ENCODE data around the gene SH3GL2.

The SH3GL2 gene

DNA sequence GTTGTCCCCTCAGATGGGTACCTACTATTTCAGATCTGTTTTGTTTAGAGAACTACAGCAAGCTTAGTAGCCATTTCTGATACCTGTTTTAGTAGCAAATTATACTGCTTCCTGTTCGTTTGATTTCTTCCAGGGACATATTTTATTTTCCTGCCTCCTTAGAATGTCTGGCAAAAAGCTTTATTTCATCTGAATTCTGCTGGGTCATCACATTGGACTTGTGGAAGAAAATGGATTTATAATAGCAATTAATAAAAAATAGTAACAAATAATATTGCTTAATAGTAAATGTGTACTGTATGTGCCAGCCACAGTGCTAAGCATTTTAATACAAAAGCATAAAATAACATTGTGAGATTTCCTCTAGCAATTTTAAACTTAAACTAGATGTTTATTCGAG lies 79.4 kb downstream of the SH3GL2 start:
- no peak for DNase-seq (ENCODE audit: low spot score)

DNA sequence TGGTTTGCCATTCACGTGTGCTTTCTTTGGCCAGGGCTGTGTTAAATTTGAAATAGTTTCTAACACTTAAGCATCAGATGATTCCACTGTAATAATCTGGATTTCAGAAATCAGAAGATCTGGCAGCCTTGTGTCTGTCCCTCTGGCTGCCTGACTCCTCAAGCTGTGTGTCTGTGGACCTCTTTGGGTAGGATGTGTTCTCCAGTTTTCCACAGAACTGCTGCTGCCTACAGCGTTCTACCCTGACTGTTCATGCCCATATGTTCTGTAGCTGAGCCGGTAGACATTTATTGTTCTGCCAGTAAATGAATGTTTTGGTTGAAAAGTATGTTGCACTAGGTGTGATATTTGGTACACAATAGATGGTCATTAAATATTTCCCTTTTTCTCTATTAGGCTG lies 81.3 kb downstream of the SH3GL2 start:
- no peak for DNase-seq (ENCODE audit: low spot score)

DNA sequence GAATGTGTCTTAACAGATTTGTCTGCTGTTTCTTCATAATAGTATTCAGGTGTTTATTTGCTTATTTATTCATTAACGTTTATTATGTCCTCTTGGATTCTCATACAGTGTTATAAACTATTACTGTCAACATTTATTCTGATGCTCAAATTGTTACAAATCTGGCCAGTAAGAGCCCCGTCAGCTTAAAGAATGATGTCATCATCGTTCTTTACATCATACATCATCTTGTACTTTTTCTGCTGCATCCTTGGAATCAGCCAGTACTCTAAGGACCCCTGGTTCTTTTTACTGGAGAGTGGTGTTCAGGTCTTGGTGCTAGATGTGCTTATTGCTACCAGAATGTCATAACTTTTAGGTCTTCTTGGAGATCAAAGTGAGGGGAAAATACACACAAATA lies 86.6 kb downstream of the SH3GL2 start:
- no peak for DNase-seq (ENCODE audit: low spot score)

DNA sequence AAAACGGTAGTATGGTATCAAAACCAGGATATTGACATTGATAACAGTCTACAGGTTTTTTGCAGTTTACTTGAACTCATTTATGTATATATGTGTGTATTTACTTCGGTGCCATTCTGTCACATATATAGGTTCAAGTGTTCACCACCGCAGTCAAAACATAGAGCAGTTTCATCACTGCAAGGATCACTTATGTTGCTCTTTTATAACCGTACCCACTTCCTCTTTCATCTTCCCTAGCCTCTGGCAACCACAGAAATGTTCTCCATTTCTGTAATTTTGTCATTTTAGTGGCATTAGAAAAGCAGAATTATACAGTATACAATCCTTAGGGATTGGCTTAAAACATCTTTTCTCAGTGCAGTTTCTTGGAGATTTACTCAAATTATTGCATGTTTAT lies 90.3 kb downstream of the SH3GL2 start:
- DNase-seq (ENCODE audit: low spot score), result no peak

DNA sequence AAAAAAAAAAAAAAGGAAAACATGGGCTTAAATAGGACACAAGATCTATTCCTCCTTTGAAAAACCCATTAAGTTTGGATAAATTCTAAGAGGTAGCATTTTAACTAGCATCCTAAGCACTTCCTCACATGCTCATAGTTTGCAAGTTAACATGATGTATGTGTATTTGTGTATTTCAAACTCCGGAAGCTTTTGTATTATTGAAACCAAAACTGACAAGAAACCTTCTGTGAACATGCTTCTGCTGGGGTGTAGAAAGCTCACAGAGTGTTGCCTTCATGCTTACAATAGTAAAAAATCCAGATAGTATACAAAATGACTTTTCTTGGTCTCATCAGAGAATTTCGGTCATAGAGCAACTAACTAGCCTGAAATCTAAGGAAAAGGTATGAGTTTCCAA lies 103.8 kb downstream of the SH3GL2 start:
- DNase-seq (ENCODE audit: low spot score), result no peak

DNA sequence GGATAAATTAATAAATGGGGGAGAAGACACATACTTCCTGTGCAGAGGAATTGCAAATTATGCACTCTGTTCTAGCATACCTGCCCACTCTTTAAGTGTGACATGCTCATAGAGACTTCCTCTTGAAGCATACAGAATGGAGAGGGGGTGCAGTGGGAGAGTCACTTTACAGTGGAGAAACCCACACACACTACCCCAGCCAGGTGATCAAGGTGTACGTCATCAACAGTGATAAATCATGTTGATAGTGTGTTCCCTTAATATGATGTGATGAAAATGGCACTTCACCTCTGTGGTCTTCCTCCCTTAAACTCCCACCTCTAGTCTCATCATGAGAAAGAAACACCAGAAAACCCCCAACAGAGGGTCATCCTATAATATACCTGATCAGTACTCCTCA lies 110.0 kb downstream of the SH3GL2 start:
- DNase-seq (ENCODE audit: low spot score), result no peak

DNA sequence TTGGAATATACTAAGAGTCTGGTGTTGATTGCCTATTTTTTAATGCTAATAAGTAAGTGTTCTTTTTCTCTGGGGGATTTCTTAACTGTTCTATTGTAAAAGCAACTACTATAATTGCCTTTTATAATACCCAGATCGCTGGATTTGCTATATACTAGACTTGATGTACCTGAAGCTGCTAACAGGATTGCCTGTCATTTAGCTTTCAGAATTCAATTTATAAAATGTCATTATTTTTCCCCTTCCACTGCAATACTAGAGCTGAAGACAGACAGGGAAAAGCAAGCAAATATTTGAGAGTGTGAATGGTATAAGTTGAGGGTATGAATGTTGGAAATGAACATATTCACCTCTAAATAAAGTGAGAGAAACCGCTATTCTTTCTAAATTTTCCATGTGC lies 115.5 kb downstream of the SH3GL2 start:
- DNase-seq (ENCODE audit: low spot score), result no peak

DNA sequence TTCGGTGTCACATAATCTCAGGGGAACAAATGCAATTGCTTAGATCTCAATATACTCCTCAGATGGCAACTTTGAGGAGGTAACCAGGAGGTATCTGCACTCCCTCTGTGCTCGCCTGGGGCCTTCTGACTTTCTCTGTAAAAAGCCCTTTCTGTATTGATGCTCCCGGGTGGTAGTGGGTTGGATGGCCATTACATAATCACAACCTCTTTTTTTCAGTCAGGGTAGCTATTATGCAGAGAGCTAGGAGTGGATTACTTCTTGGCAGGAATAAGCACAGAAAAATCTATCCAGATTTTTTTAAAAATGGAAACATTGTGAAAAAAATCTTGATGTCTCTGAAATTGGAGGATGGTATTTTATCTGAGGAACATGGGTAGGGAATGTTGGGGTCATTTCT lies 116.6 kb downstream of the SH3GL2 start:
- no peak for DNase-seq (ENCODE audit: low spot score)

DNA sequence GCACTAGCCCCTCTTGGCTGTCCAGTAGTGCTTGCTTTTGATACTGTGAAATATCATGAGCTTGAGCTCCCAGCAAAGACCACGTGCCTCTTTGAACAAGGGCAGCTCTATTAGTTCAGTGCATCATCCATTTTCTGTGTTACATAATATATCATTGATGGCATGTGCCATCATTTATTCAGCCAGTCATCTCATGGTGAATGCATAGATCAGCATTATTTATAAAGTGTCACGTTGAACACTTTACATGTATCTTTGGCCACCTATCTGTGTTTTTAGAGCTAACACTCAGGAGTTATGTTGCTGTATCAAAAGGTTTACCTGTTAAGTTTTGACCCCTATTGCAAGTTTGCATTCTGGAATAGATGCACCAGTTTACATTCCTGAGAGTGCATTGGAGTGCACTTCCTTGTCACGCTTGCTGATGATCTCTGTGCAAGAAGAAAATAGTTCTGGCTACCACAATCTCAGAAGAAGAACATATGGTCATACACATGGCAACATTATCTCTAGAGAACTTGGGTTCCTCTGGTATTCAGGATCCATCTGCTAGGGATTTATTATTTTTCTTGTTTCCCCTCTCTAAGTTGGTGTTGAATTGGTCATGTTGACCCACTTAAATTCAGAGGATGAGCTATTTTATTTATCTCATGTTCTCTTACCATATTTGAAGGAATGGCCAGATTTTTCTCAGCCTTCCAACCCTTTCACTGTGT lies 120.9 kb downstream of the SH3GL2 start:
- no peak for DNase-seq (ENCODE audit: low spot score)

DNA sequence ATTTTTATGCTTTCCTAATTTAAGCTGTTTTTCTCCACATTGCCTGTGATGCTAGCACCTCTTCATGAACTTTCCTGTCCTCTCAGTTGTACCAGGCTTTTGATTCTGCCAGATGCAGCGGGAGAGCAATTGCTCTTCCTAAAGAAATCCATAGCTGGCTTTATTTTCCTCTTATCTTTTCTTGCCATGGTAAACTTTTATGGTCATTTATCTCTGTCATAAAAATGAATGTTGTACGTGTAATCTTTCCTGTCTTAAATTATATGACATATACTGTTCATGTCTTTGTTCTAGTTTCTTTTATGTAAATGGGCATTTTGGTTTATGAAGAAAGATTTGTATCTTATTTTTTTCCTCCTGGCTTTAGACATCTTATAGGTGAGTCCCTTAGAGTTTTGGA lies 127.5 kb downstream of the SH3GL2 start:
- no peak for DNase-seq (ENCODE audit: low spot score)

DNA sequence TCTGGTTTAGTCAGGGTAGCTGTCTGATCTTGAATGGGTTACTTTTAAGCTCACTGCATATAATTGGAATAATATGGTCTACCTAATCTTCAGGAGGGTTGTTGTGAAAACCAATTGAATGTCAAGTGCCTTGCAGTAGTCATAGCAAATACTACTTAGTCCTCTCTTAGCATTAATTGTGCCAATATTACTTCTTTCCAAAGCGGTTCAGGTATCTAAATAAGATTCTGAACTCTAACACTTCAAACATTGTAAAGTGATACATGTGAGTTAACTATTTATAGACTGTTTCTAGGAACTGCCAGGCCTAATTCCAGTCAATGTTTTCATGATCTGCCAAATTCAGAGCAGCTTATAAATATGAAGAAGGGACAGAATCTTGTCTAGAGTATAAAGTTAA lies 140.2 kb downstream of the SH3GL2 start:
- DNase-seq (ENCODE audit: low spot score), result no peak

DNA sequence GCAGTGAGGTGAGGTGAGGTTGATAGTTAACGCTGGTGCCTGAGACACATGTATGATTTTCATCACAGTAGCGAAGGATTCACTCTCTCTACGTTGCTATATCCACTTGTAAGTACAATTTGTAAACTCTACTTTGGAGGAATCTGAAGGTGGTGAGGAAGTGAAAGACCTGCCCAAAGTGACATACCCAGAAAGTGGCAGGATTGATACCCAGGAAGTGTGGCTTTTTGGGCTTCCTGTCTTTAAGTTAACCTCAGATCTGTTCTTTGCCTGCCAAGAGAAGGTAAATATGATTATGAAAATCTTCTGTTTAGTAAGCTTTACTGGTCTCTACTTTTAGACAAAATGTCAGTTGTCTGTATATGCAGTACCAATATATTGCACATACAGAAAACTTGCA lies 143.1 kb downstream of the SH3GL2 start:
- no peak for DNase-seq (ENCODE audit: low spot score)

DNA sequence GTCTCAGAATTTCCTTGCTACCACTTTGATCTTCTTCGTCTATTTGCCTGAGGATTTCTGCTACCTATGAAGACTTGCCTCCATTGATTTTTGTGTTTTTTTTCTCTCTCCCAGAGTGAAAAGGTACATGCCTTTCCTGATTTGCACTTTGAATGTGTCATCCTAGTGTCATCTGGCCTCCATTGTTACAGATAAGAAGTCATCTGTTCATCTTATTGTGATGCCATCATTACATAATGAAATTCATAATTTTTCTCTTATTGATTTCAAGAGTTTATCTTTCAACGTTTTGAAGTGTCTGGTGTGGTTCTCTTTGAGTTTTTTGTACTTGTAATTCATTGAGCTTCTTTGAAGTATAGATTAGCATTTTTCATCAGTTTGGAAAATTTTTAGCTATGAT lies 144.8 kb downstream of the SH3GL2 start:
- no peak for DNase-seq (ENCODE audit: low spot score)

DNA sequence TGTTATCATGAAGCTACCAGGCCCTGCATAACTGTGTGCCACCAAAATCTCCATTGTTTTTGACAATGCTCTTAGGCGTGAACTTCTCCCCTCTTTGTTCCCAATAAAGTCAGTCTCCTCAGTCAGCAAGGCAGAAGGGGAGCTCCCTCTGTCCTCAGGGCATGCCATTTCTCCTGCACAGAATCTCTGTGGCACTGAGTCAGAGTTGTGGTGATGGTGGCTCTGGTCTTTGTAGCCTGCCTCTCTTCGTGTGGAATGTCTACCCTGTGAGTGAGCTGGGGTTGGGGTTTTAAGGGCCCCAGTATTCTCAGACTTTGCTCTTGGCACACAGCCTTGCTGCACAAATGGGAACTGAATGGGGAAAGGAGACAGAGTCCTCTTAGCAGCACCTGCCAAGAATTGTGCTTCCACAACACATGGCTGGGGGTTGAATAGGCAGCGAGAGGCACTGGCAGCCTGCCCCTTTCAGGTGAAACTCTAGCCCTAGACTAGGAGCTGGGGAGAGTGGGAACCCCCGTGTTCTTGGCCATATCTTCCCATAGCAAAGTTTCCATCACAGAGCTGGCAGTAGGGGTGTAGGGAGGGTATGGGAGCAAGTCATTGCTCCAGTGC lies 146.6 kb downstream of the SH3GL2 start:
- DNase-seq (ENCODE audit: low spot score), result no peak

DNA sequence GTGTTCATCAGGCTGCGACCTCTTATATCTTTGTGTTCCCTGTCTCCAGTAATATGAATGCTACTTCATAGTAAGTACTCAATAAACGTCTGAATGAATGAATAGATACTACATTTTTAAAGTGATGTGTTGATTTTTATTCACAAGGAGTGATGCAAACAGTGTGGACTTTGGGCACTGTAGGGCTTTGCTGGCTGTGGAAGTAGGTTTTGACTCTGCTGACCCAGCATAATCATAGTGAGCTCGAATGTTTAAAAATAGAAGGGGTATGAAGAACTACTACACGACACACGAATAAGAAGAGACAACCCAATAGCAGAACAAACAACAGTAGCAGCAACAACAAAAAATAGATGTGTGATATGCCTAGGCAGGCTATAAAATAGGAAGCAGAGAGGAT lies 147.4 kb downstream of the SH3GL2 start:
- DNase-seq (ENCODE audit: low spot score), result no peak

DNA sequence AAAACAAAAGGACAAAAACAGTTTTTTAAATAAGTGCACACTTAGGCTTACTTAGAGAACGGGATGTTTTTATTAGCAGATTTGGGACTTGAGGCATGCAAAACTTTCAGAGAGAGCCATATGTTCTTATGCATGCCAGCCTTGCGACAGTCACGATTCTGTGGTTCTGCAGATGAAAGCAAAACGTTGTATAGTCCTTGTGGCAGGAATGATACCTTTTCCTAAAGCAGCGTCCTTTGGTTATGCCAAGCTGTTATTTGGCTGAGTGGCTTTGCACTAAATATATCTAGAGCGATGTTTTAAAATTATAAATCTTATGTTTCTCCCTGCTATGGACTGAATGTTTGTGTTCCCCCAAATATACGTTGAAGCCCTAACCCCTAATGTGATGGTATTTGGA lies 152.0 kb downstream of the SH3GL2 start:
- DNase-seq (ENCODE audit: low spot score), result no peak

DNA sequence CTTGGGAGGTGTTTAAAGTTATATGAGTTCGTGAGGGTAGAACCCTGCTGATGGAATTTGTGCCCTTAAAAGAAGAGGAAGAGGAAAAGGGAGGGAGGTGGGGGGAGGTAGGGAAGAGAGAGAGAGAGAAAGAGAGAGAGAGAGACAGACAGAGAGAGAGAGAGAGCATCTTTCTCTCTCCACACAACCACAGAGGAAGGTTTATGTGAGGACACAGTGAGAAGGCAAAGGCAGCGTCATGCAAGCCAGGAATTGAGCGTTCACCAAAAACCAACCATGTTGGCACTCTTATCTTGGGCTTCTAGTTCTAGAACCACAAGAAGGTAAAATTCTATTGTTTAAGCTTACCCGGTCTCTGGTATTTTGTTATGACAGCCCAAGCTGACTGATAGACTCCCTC lies 152.4 kb downstream of the SH3GL2 start:
- no peak for DNase-seq (ENCODE audit: low spot score)

DNA sequence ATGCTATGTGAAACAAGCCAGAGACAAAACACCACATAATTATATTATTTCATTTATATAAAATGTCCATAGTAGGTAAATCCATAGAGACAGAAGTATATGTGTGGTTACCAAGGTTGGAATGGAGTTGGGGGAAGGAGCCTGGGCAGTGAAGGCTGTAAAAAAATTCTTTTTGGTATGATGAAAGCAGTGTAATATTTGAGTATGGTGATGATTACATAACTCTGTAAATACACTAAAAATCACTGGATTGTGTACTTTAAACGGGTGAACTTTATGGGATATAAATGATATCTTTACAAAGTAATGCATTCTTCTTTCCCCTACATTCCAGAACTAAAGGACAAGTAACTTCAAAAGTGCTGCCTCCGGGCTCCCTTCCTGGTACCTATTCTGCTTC lies 155.8 kb downstream of the SH3GL2 start:
- no peak for DNase-seq (ENCODE audit: low spot score)

DNA sequence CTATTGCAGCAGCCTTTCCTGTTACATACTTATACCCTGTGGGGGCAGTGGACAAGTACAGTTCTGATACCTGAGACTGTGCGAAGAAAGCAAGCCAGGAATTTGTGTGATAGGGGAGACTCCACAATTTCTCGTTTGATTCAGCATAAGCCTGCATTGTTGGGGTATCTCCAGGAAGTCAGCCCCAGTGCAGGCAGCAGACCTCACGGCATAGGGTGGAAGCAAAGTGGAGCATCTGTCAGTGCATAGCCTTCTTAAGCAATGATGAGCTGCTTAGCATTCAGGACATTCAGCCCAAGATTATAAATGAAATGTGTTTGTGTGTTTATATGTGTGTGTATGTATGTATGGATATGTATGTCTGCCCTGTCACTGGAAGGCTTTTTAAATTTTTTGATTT lies 157.0 kb downstream of the SH3GL2 start:
- DNase-seq (ENCODE audit: low spot score), result no peak

DNA sequence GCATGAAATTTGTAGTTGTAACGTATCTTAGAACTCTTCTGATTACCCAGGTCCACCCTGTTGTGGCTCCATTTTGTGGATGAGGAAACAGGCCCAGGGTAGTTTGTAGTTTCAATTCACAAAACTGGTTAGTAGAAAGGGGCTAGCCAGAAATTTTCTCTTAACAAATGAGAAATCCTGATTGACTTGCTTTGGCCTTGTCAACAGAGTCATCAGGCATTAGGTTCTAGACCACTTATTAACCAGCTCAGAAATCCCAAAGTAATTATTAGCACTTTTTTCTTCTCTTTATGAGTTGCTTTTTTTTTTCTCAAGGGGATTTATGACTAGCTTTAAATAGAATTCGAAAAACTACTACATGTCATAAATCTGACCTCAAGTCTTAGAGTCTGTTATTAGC lies 160.2 kb downstream of the SH3GL2 start:
- DNase-seq (ENCODE audit: low spot score), result no peak

DNA sequence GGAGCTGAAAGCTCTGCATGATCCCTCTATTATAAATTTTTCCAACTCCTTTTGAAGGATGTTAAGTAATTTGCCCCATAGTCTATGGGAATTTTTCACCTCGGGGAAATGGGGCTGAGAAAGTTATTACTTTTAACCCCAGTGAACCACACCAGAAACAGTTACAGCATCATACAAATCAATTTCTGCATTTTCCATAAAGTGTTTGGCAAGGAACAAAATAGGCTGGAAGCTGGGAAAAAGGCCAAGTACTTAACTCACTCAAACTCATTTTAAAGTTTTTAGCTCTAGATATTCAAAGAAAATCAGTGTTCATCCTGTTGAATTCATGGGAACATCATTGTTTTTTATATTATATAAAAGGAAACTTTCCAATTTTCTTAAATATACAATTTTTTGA lies 160.9 kb downstream of the SH3GL2 start:
- DNase-seq (ENCODE audit: low spot score), result no peak

DNA sequence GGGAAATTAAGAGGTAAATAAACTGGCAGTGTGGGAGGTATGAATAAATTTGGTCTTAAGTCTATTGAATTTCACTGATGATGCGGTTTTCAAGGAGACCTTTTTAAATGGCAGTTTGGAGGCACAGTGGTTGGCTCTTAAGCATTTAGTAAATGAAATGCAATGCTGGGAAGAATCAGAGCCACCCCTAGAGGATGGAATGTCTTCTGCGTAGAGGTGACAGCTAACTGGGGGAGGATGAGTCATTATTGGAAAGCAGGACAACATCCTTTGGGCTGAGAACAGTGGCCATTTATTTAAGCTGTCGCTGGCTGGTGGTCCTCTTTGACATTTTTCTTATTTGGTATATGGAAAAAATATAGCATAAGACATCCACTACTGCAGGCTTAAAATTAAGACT lies 163.2 kb downstream of the SH3GL2 start:
- no peak for DNase-seq (ENCODE audit: low spot score)

DNA sequence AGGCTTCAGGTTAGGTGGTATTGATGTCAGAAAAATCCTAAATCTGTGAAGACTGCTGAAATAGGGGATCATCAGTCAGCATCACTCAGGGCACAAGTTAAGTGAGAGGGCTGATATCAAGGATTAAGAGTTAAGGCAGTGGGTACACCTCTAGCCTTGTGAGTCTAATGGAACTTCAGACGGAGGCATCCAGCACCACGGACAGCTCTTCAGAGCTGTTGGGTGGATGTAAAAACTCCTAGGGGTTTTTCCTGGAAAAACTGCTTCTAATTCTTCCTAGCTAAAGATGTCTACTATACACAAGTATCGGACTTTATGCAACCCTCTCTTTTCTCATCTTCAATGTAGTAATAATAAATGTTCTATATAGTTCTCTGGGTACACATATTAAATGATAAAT lies 165.9 kb downstream of the SH3GL2 start:
- no peak for DNase-seq (ENCODE audit: low spot score)

DNA sequence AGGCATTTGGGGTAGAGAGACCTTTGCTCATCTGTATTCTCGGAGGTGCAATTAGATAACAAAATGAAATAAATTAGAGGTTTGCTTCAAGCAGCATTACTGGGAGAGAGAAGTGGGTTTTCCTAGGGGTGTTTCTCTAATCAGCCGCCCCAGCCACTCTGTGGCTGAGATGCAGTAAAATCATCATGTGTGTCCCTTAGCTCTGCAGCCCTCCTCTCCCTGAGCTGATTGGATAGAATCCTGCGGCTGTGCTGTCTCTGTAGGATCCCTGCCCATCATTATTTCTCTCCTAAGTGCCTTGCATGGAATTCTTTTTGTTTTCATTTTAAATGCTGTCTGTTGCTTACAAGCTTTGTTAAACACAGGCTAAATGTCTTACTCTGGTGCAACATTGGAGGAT lies 171.4 kb downstream of the SH3GL2 start:
- no peak for DNase-seq (ENCODE audit: low spot score)
